HTR-8/SVneo (cell line): ENCODE results near the gene SPAG16.
"Not testable (repeated sequence)": the region's sequence is repeated elsewhere in the genome, so short reads cannot be mapped to it uniquely, and the experiment has no call there.

Source experiments
- DNase-seq: peaks from one replicate; pipeline ENCODE4 v3.0.0; 2011; ENCODE audit warnings: low spot score, mixed read lengths; ENCODE audit not compliant: insufficient read length
- FAIRE-seq: peaks from 2 replicates; lab custom pipeline; 2011; peaks lifted over from hg19 to GRCh38; lab: Jason Lieb, UNC

SPAG16 gene

GRCh38 chr2:214035921-214036320 is 751.7 kb downstream of the SPAG16 start:
- no peak for FAIRE-seq

DNA sequence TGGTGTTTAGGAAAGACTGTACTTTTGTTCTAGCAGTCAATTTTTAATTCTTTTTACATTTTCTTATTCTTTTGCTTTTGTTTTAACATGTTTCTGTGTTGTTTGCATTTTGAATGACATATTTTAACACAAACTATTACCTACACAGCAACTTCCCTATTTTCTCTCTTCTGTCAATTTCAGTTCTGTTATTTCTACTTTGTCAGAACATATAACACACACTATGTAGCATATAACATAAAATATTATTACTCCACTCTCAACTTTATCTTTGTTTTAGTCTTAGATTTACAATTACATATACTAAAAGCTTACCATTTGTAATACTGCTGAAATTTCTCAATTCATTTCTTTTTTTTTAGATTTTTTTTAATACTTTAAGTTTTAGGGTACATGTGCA is 753.9 kb downstream of the SPAG16 start:
- DNase-seq, result no peak
- no peak for FAIRE-seq

More at GRCh38 chr2:214035921-214036320, 751.7 kb downstream of the SPAG16 start:
- no peak for DNase-seq

DNA sequence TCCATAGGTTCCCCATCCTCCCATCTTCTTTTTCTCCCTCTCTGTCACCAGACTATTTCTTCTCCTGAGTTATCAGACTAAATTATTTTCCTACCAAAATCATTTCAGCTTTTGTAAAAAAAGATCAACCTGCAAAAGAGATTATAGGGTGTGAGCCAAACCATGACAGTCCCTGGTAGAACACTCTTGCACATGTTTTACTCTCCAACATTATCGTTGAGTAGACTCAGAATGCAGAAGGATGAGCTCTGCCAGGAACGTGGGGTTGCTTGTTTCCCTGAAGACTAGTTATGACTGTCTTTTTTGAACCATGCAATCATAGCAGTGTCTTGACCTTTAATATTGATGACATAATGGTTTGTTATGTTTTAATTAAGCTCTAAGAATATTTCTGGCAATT is 766.5 kb downstream of the SPAG16 start:
- no peak for DNase-seq
- no peak for FAIRE-seq

DNA sequence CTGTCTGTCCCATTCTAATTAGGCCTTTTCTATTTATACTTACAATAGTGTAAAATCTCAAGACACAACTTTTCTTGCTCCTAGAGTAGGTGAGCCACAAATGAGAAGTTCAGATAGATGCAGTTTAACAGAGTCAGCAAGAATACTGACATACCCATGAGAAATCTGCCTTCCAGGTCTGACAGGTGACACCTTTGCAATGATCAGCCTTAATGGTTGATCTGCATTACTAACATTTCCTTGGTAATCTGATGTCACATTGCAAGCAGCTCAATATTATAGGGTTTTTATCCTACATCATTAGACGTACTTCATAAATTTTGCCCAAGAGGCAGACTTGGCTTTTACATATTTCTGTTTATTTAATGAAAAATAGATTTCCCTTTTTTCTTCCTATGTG is 767.3 kb downstream of the SPAG16 start:
- FAIRE-seq (no peak), DNase-seq (no peak)

DNA sequence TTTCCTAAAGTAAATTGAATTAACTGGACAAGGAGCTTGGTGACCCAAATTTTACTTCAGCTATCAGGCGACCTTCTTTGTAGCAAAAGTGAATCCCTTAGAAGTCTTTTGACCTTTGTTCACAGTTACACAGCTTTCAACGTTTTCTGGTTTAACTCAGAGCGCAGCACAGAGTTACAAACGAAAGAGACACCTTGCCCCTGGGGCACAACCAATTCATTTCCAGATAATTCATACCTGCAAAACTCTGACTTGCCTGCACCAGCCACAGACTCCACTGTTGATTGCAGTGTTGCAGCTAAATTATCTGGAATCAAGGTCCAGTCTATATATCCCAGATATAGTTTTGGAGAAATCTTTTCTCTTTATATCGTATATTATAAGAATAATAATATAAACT is 768.0 kb downstream of the SPAG16 start:
- FAIRE-seq (no peak), DNase-seq (no peak)

- FAIRE-seq, result no peak
These were observed 773.7 kb downstream of the SPAG16 start for GRCh38 chr2:214057986-214058385.

DNA sequence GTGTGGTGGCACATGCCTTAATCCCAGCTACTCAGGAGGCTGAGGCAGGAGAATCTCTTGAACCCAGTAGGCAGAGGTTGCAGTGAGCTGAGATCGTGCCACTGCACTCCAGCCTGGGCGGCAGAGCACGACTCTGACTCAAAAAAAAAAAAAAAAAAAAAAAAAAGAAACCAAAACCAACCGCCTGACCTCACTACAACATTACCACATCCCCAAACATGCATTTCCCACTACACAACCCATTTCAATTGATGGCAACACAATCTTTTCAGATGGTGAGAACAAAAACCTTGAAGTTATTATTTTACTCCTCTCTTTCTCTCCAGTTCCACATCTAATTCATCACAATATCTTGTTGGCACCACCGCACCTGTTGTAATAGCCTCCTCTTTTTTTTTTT is 778.0 kb downstream of the SPAG16 start:
- FAIRE-seq, result not testable (repeated sequence)

More at GRCh38 chr2:214057986-214058385, 773.7 kb downstream of the SPAG16 start:
- no peak for DNase-seq

GRCh38 chr2:214064471-214064870 is 780.2 kb downstream of the SPAG16 start:
- no peak for DNase-seq
- no peak for FAIRE-seq

More for the DNA sequence above, 778.0 kb downstream of the SPAG16 start:
- not testable (repeated sequence) for DNase-seq

DNA sequence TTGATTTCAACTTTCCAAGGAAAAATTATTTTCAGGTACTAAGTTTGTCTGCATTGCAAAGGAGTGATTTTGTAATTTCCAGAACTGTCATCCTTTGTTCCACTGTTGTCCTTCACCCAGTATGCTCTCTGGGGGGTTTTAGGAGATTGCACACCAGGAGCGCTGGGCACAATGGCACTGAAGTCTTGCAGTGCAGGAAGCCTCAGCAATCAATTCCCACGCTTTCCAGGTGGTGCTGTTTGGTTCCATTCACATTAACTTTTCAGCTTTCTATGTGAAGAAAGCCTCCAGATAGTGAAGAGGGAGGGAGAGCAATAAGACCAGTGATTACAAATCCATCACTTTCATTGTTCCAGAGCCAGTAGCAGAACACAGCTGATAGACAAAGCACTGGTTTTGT is 782.6 kb downstream of the SPAG16 start:
- no peak for DNase-seq
- FAIRE-seq, result no peak

DNA sequence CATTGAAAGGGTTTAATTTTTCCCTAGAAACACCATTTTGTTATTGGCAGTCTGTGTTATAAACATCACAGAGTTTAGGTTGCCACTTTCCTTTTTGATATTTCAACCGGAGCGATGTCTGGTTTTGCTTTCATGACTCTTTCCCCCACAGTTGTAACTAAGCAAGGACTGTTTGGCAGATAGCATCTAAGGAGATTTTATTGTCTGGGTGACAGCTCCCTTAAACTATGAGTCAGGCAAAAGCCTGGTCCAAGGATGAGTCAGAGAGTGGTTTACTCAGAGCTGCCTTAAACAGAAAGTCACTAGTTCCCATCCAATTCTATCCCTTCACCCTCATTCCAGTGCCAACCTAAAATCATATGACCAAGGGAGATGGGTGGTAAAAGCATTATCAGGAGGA is 785.0 kb downstream of the SPAG16 start:
- DNase-seq, result peak; percentile 76
- FAIRE-seq, result peak; percentile 42

DNA sequence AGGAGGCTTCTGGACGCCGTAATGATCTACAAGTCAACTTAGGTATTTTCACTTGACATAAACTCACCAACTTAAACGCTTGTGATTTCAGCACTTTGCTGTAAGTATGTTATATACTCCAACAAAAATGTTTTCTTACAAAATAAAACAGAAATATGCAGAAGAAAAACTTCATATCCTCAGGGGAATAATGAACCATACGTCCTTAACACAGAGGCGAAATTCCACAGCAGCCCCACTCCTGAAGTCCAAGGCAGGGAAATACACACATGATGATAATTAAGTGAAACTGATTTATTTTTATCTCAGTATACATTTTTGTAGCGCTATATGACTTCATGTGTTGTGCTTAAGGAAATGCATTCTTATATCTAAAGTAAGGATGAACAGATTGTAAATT is 791.2 kb downstream of the SPAG16 start:
- FAIRE-seq (no peak), DNase-seq (no peak)

DNA sequence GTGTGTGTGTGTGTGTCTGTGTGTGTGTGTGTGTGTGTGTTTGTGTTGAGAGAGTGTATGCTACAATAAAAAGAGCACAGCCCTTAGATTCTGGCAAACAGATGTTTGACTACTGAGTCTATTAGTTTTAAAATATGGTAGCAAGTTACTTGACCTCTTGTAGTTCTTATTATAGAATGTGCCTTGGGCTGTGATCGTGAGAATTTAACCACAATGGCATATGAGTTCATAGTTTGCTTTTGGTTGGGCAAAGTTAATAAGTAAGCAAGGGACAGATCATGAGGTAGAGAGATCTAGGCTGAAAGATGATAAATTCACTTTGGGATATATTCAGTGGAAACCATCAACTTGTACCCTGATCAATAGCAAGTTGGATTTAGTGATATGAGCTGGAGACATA is 792.3 kb downstream of the SPAG16 start:
- FAIRE-seq (no peak), DNase-seq (no peak)

- no peak for DNase-seq
- FAIRE-seq, result no peak
These were observed 793.5 kb downstream of the SPAG16 start for GRCh38 chr2:214077727-214078126.

DNA sequence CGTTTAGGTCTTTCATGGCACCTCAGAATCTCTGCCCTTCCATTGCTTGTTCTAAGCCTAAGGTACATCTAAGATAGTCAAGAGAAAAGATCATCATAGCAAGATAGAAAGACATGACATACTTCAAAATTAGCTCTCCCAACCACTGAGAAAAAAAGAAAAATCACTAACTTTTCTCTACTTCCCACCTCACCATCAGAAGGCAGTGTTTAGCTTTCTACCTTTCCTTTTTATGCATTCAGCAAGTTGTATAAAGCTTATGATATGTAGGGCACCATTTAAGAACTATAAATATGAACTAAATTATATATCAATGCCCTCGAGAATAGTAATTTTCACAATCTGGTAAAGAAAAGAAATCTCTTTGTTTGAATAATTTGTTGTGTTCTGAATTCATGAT is 794.8 kb downstream of the SPAG16 start:
- no peak for DNase-seq
- no peak for FAIRE-seq

DNA sequence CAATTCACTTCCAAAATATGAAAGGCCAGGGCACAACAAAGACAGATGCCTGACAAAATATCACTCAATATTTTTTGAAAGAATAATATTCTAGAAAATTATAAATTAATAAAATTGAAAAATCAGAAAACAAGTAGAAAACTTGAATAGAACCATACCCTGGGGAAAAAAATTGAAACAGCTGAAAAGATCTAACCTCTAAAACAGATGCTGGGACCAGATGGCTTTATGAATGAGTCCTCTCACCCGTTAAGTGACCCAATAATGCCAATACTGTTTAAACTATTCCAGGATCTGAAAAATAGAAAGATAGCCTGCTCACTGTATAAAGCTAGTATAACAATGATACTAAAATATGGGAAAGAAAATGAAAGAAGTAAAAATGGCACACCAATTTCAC is 804.3 kb downstream of the SPAG16 start:
- DNase-seq, result no peak

DNA sequence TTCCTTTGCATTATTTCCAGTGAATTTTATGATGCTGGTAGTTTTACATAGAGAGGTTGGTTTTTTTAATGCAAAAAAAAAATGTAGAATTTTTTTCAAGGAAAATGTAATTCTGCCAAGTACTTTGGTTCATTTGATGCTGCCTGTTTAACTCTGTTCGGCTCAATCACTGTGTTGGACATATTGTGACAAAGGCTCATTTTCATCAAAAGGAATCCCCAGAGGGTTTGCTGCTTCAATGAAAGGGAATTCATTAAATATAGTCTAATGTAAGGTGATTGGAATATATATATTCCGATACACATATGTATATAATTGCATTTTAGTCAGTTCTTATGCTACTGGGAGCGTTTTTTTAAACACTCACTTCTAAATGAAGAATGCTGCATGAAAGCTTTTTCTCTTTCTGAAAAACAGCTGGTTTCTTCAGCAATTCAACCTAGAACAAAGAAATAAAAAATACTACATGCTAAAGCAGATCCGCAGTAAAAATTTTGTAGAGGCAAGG is 812.0 kb downstream of the SPAG16 start:
- DNase-seq (no peak), FAIRE-seq (no peak)

More for the DNA sequence above, 804.3 kb downstream of the SPAG16 start:
- no peak for FAIRE-seq

- DNase-seq (no peak), FAIRE-seq (no peak)
These were observed 814.5 kb downstream of the SPAG16 start for GRCh38 chr2:214098811-214099210.

DNA sequence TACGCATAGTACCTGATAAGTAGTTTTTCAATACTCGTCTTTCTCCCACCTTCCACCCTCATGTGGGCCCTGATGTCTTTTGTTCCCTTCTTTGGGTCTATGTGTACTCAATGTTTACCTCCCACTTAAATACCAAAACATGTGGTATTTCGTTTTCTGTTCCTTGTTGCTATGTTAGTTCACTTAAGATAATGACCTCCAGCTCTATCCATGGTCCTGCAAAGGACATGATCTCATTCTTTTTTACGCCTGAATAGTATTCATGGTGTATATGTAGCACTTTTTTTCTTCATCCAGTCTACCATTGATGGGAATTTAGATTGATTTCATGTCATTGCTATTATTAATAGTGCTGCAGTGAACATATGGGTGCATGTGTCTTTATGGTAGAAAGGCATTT is 816.2 kb downstream of the SPAG16 start:
- no peak for DNase-seq
- no peak for FAIRE-seq

- DNase-seq (no peak), FAIRE-seq (no peak)
These were observed 819.2 kb downstream of the SPAG16 start for GRCh38 chr2:214103276-214104001.

- no peak for DNase-seq
- FAIRE-seq, result no peak
These were observed 820.0 kb downstream of the SPAG16 start for GRCh38 chr2:214104219-214104618.

DNA sequence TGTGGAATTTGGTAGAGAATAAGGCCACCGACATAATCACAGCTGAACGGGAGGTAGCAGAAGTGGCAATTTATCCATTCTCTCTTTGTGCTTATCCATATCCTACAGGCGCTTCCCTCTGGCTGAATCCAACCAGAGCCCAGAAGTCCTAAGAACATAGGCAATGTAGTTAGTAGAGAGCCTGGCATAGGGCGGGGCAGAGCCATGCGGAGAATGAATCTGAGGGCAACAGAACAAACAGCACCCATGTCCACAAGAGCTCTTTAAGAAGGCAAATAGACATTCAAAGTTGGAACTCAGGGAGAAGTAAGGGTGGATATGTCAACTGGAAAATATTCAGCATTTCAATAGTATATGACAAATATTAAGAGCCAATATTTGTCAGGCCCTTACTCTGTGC is 820.7 kb downstream of the SPAG16 start:
- no peak for DNase-seq
- no peak for FAIRE-seq

GRCh38 chr2:214107726-214108125 is 823.5 kb downstream of the SPAG16 start:
- FAIRE-seq, result no peak
- DNase-seq, result no peak
